ENCODE data around the gene LMO1.

- no peak for TF ChIP-seq CTCF (IDR thresholded peaks at IDR 0.05)
- TF ChIP-seq POLR2A (IDR thresholded peaks at IDR 0.05): no peak
Measured at GRCh38 chr11:8268530-8269400, 5.1 kb upstream of the LMO1 start.

Measured in right lobe of liver (tissue), 4 donors.